ENCODE data around the gene MACC1.

MACC1 gene

DNA sequence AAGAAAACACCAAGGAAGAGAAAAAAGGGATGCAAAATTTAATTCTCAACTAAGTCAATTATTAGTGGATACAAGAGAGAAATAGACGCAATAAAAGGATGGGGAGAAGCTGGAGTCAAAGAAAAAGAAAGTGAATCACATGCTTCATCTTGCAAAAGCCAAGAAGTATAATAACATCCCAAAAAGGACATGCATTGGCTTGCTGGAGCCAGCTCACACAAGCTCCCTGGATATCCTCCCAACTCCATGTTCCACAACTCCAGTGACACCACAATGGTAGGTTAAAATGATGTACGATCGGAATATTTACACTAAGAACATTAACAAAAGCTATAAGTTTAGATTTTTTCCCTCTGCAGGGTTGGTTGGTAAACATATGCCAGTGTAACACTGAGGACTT is 72.4 kb downstream of the MACC1 start:
- FAIRE-seq (no peak), DNase-seq (ENCODE audit: insufficient read length, low spot score) (no peak)
- TF ChIP-seq, protein P1, sequence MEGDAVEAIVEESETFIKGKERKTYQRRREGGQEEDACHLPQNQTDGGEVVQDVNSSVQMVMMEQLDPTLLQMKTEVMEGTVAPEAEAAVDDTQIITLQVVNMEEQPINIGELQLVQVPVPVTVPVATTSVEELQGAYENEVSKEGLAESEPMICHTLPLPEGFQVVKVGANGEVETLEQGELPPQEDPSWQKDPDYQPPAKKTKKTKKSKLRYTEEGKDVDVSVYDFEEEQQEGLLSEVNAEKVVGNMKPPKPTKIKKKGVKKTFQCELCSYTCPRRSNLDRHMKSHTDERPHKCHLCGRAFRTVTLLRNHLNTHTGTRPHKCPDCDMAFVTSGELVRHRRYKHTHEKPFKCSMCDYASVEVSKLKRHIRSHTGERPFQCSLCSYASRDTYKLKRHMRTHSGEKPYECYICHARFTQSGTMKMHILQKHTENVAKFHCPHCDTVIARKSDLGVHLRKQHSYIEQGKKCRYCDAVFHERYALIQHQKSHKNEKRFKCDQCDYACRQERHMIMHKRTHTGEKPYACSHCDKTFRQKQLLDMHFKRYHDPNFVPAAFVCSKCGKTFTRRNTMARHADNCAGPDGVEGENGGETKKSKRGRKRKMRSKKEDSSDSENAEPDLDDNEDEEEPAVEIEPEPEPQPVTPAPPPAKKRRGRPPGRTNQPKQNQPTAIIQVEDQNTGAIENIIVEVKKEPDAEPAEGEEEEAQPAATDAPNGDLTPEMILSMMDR (IDR thresholded peaks at IDR 0.05; ENCODE audit: insufficient read depth, missing control alignments) = no peak

DNA sequence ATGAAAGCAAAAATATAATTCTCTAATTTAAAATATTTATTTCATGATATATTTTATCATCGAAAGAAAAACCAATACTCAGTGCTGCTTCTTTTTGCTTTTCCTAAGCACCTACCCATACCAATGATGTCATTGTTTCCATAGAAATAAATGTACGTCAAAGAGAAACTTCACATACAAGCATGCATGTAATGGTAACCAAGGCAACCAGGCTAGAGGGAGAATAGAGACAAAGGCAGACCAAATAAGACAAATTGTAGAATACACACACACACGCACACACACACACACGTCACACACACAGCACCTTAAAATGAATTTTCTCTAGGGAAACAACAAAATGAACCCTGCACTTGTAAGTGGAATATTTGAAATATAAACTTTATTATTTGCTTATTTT is 75.5 kb downstream of the MACC1 start:
- TF ChIP-seq, protein P1 (IDR thresholded peaks at IDR 0.05; ENCODE audit: insufficient read depth, missing control alignments) = no peak
- DNase-seq (ENCODE audit: insufficient read length, low spot score) (no peak), FAIRE-seq (no peak)

DNA sequence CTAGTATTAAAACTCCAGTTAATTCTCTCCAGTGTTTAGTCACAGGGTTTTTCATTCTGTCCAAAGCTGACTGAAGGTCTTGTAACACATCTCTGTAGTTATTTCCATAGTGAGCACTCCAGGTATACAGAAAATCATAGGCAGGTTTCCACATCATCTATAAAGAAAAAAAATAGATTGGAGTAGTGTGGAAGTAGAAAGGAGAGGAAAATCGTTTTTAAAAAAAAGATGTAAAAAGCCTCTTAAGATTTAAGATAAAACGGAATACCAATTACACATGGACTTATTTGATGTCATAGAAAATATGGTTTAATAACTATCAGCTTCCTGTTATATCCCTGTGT is 76.2 kb downstream of the MACC1 start:
- DNase-seq (ENCODE audit: insufficient read length, low spot score) (no peak), FAIRE-seq (no peak)

DNA sequence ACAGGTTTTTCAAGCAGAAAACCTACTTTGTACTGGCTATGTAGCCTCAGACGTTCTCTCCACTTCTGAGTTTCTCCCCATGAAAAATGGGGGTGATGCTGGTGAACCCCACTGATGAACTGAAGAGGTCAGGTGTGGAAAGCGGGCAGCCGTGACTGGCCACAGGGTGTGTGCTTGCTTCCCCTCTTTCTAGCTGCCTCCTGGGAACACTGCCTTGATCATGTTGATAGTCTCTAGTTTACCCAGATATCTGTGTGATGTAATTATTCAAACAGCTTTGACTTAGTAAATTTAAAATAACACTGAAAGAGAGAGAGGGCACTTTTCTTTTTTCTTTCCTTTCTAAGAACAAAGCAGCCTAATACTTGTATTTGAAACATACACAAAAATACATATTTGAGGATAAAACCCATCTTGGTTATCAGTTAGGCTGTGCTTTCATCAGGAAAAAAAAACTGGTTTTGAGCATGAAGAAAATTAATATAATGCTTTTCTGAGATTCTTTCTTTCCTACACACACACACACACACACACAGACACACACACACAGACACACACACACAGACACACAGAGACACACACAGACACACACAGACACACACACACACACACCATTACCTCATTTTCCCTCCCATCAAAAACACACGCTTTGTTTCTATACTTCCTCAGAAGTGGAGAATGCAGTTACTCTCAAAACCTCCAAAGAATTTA is 76.7 kb downstream of the MACC1 start:
- FAIRE-seq (no peak), DNase-seq (ENCODE audit: insufficient read length, low spot score) (no peak)
- TF ChIP-seq, protein P1 (IDR thresholded peaks at IDR 0.05; ENCODE audit: insufficient read depth, missing control alignments) = no peak

More for the DNA sequence above, 76.2 kb downstream of the MACC1 start:
- TF ChIP-seq, protein P1 (IDR thresholded peaks at IDR 0.05; ENCODE audit: insufficient read depth, missing control alignments) = no peak

DNA sequence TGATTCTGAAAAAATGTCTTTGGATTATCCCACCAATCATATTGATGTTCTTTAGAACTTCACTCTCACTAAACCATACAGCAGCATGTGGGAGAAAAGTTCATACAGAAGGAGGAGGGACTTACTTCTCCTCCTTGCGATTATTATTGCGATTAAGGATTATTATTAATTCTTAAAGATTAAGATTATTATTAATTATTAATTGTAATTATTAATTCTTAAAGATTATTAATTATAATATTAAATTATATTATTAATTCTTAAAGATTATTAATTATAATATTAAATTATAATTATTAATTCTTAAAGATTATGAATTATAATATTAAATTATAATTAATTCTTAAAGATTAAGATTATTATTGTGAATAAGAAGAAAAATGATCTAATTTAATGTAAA is 80.5 kb downstream of the MACC1 start:
- TF ChIP-seq, protein P1 (IDR thresholded peaks at IDR 0.05; ENCODE audit: insufficient read depth, missing control alignments) = no peak
- no peak for FAIRE-seq
- DNase-seq (ENCODE audit: insufficient read length, low spot score) = no peak

DNA sequence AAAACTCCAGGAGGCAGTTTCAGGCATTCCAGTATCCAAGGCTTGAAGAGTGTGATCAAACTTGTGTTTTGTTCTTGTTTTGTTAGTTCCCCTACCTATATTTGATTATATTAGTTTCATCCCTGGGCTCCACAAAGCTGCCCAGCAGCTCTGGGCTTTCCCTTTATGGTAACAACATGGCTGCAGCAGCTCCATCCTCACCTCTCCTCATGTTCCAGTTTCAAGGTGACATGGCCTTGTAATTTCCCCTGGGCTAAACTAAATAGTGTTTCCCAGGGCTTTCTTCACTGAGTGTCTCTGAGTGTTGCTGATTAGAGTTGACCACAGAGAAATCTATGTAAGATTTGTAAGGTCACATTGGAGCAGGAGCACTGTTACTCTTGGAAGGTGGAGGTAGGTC is 83.4 kb downstream of the MACC1 start:
- FAIRE-seq (no peak), DNase-seq (ENCODE audit: insufficient read length, low spot score) (no peak)
- TF ChIP-seq, protein P1 (IDR thresholded peaks at IDR 0.05; ENCODE audit: insufficient read depth, missing control alignments) = no peak

DNA sequence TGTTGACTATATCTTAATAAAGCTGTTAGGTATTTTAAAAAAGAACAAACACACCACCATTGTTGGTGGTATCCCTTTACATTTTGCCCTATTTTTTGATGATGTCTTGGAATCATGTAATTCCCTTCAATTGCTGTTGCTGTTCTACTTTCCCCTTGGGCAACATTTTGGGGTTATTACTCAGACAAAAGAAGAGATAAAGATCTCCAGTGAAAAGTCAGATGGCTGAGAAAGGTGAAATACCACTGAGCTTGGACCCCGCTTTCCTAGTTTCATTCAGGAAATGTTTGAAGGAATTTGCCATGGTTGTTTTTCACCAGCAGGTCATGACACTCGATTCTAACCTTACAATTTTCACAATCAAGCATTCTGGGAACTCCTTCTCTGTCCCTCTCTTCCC is 84.6 kb downstream of the MACC1 start:
- DNase-seq (ENCODE audit: insufficient read length, low spot score) = no peak

More for the DNA sequence above, 84.6 kb downstream of the MACC1 start:
- TF ChIP-seq, protein P1 (IDR thresholded peaks at IDR 0.05; ENCODE audit: insufficient read depth, missing control alignments) = no peak
- no peak for FAIRE-seq
